Measurements from ENCODE around the gene GALT.

GALT gene

GRCh38 chr9:34652602-34653000, 6.1 kb downstream of the GALT start:
- FAIRE-seq, result no peak

DNA sequence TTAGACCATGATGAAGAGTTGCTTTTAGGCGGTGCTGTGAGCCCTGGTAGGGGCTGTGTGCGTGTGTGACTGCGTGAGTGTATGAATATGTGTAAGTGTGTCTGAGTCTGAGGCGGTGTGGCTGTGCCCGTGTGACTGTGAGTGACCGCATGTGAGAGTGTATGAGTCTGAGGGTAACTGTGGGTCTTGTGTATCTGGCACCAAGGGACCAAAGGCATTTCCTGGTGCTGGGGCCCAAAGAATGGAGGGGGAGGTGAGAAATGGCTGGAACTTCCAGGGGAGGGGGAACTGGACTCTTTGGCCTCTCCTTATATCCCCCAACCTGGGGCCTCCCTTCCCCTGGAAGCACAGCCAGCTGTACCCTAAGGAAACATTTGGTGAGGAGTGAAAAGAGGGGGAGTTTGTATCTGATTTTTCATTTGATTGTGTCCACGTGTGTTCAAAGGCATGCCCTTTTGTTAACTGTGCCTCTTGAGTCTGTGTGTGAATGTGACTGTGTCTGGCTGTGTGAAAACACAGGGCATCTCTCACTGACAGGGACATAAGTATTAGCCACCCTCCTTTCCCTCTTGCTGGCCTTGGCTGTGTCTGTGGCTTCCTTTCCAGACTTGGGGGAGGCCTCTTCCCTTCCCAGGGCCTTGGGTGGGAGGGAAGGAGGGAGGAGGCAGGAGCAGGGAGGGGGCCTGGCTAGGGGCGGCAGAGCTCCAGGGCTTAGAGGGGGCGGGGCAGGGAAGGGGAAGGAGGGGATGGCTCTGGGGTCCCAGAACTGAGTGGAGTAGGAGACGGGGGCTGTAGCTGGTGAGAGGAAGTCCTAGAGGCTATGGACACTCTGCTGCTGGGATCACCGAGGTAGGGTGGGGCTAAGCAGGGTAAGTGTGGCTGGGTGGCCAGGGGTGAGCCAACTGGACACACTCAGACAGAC, 6.9 kb downstream of the GALT start:
- no peak for FAIRE-seq

DNA sequence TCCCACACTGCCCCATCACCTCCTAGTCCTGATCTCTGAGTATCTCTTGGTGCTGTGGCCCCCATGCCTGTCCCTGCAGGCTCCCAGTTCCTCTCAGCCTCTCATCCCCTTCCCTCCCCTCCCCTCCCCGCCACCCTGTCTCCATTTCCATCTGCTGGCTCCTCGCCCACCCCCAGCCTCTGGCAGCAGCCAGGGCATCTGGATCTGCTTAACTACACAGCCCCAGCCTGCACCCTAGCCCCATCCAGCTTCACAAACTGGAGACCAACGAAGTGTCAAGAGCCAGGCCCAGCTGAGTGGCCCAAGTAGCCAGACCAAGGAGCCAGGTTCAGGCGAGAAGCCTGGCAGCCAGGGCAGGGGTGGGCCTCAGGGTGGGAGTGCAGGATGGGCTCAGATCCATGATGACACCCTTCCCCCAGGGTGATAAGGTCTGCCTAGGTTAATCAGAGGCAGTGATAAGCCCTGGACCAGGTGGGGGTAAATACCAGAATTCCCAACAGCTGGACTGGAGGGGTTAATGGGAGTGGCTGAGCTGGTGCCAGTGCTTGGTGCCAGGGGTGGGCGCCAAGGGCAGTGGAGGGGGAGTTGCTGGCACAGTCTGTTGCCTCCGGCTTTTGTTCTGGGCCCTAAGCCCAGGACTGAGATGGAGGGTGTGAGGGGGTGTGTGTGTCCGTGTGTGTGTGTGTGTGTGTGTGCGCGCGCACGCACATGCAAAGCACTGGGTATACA, 8.0 kb downstream of the GALT start:
- no peak for FAIRE-seq

DNA sequence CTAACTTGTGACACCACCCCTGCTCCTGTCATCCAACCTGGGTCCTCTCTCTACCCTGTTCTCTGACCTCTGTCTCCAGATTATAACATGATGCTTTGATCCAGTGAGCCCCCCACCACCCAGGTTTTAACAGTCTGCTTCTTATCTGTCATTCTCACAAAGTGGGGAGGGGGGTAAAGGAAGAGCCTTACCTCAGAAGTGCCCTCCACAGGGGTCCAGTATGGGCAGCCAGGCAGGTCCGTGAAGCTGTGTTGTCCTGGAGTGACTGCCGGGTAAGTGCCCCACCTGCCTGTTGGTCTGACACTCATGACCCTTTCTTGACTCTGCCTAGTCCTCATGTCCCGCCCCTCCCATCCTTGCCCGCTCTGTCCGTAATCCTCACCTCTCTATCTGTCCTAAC, 8.9 kb downstream of the GALT start:
- no peak for FAIRE-seq

DNA sequence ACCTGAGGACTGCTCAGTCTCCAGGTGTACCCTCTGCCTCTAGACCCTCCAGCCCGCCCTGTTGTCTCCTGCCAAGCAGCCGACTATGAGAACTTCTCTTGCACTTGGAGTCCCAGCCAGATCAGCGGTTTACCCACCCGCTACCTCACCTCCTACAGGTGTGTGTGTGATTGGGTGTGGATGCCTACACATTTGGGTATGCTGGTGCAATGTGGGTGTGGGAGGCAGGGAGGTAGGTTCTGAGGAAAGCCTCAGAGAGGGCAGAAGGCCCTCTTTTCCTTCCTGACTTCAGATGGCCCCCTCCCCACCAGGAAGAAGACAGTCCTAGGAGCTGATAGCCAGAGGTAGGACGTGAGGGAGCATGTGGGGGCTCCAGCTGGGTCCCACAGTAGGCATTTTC, 10.5 kb downstream of the GALT start:
- no peak for FAIRE-seq

GRCh38 chr9:34658461-34658860, 12.0 kb downstream of the GALT start:
- no peak for FAIRE-seq

DNA sequence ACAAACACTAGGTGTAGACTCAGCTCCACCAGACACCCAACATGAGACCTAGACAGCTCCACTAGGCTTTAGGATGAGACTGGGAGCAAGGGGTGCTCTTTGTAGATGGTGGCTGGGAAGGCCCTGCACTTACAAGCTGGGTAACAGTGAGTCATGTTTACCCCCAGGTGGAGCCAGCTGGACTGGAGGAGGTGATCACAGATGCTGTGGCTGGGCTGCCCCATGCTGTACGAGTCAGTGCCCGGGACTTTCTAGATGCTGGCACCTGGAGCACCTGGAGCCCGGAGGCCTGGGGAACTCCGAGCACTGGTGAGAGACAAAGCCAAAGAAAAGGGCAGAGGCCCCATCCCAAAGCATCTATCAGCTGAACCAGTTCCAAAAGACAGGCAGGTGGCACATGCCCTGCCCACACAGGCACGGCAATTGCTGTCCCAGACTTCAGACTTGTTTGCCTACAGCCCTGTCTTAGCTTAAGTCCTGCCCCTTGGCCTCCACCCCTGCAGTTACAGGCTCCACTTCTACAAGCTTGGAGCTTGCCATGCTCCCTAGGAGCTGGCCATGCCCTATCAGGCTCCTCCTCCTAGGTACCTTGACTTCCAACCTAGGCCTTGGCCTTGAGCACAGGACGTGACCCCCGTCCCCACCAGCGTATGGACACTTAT, 13.2 kb downstream of the GALT start:
- FAIRE-seq, result no peak

- no peak for FAIRE-seq
Observed at GRCh38 chr9:34662526-34663302, 16.2 kb downstream of the GALT start, which contains the start of gene CCL27. Gene CCL27 (minus strand): TSS chr9:34662657. CDS start chr9:34662633, 24 bp downstream.

DNA sequence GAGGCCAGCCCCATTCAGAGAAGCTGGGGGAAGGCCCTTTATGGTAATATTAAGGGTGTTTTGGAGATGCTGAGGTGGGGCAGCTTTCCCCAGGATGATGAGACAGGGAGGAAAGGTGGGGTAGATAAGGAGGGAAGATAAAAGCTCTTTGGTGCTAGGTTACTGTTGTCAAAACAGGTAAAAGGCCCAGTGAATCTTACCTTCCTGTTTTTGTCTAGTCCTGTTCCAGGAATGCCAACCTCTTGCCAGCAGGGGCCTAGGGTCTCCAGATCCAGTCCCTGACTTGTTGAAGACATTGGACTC, 16.8 kb downstream of the GALT start:
- no peak for FAIRE-seq

GRCh38 chr9:34664281-34665066, 18.0 kb downstream of the GALT start:
- no peak for FAIRE-seq

DNA sequence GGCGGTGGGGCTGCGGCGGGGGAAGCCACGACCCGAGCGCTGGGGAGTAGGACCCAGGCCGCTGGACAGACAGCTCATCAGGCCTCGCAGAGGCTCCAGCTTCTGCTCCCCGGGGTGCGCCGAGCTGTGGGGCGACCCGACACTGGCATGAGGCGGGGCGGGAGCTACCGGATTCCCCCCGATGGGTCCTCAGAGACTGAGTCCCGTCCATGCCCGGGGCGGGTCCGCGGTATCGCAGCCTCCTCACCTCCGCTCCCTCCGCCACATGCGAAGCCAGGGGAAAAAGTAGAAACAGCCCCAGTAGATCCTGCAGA, 18.5 kb downstream of the GALT start:
- FAIRE-seq, result no peak

DNA sequence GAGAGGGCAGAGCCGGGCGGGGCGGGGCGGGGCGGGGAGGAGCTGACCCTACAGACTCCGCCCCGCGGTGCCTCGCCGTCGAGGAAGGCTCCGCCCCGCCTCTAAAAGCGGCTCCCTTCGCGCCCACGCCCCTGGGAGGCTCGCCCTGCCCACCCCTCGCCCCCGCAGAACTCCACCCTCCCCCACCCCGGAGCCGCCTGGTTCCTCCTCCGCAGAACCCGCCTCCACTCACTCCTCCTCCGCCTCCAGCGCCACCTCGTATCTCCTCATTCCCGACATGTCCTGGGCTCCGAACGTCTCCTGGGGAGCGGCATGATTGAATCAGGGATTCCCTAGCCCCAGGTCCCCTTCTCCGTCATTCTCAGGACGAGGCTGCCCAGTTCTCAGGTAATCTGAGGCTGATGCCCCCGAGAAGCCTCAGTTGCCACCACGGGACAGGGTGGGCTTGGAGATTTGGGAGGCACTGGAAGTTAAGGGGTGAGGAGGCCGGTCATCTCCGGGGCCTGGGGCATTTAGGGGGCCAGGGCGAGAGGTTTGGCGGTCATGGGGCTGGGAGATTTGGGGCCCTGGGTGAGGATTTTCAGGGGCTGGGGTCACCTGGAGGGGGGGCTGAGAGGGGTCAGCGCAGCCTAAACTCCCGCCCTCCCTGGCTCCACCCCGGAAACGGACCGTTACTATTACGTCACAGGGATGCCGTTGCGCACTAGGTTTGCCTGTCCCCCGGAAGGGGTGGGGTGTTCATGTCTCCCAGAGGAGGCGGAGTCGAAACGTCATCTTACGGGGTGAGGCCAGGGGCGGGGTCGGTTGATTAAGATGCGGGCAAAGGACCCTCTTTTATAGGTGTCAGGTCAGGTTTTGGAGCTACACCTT, 19.1 kb downstream of the GALT start:
- FAIRE-seq, result no peak

GRCh38 chr9:34669809-34670562, 23.5 kb downstream of the GALT start:
- no peak for FAIRE-seq

DNA sequence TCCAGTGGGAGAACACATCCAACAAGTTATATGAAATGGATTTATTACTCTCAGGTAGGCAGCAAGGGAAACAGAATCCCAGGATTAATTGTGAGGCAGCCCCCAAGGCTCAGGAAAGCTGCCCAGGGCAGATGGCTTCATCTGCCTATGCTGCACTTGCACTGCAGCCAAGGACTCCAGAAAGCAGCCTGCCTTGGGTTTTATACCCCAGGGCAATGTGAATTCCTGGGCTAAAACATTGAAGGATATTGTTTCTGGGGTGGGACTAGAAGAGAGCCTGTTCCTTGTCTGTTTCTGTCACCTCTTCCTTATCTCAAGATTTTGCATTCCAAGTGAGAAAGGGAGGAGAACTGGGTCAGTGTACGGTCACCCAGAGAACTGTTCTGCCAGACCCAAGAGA, 24.8 kb downstream of the GALT start:
- no peak for FAIRE-seq

DNA sequence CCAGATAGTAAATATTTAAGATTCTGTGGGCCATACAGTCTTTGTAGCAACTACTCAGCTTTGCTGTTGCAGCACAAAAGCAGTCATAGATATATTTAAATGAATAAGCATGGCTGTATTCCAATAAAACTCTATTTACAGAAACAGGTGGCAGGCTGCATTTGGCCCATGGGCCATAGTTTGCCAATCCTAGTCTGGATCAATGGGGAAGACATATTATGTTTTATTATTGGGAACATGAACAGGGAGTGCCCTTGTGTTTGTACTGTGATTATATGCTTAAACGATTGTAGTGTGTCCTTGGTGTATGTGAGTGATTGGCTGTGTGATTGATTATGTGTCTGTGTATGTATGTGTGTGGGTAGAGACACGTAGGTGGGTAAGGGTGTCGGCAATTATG, 28.0 kb downstream of the GALT start:
- FAIRE-seq, result no peak

DNA sequence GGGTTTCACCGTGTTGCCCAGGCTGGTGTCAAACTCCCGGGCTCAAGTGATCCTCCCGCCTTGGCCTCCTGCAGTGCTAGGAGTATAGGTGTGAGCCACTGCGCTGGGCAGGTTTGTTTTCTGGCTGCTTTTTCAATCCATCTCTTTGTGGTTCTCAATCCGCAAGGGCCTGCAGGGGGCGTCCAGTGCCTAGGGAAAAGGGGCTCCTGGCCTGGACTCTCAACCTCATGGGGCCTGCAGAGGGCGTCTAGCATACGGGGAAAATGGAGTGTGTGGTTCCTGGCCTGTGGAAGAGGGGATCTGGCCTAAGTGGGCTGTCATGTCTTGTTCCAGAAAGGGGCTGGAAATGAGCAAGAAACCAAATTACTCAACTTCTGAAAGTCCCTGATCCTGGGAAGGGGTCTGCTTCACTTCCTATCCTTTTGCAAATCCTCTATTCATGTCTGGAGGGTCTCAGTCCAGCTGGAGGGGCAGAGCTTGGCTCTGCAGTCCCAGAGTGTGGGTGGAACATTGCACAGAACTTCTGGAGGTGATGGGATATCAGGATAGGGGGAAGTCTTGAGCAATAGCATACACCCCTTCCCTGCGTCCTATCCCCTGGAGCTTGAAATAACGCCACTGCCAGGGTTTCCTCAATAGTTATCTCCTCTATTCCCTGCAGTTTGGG, 28.7 kb downstream of the GALT start:
- FAIRE-seq, result no peak

DNA sequence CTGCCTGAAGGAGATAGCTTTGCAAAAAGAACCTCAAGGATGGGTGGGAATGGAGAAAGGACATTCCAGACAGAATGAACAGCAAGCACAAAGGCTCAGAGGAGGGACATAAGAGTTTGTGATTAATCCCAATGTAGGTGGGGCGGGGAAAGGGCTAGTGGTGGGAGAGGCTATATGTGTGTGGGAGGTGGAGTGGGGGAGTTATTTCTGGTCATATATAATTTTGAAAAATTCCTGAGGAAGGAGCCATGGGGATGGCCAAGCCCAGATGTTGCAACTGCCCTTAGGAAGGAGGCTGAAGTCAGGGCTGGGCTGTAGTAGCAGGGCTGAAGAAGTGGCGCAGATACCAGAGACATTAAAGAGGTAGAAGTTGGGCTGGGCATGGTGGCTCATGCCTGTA, 29.4 kb downstream of the GALT start:
- FAIRE-seq, result no peak

GRCh38 chr9:34684145-34684544, 37.7 kb downstream of the GALT start:
- FAIRE-seq, result no peak

GRCh38 chr9:34684816-34685215, 38.3 kb downstream of the GALT start:
- no peak for FAIRE-seq

- no peak for FAIRE-seq
Observed at GRCh38 chr9:34685591-34685990, 39.1 kb downstream of the GALT start.

Data from TTC549 (cell line).